Activated CD8-positive, alpha-beta memory T cell treated with anti-CD3 and anti-CD28 coated beads, Interleukin-2, amount 50 U/mL, for 1 hour (primary cell): ENCODE measurements around the gene AGAP1.
"Not testable (repeated sequence)": the region's sequence is repeated elsewhere in the genome, so short reads cannot be mapped to it uniquely, and the experiment has no call there.

Experiments
- DNase-seq: peaks from one replicate; pipeline ENCODE4 v3.0.0-alpha.2; 2020; ENCODE audit errors: extremely low read depth

AGAP1 gene

GRCh38 chr2:236065314-236066160 is 571.7 kb downstream of the AGAP1 start:
- no peak for DNase-seq

- no peak for DNase-seq
Measured at GRCh38 chr2:236070236-236070635, 576.4 kb downstream of the AGAP1 start.

- no peak for DNase-seq
Measured at GRCh38 chr2:236073246-236073645, 579.4 kb downstream of the AGAP1 start.

GRCh38 chr2:236073867-236074655 is 580.2 kb downstream of the AGAP1 start:
- no peak for DNase-seq

GRCh38 chr2:236075802-236076201 is 582.0 kb downstream of the AGAP1 start:
- no peak for DNase-seq

- no peak for DNase-seq
Measured at GRCh38 chr2:236078297-236079255, 584.7 kb downstream of the AGAP1 start.

- no peak for DNase-seq
Measured at GRCh38 chr2:236080412-236080811, 586.6 kb downstream of the AGAP1 start.

GRCh38 chr2:236081171-236081570 is 587.3 kb downstream of the AGAP1 start:
- DNase-seq = no peak

GRCh38 chr2:236082061-236082460 is 588.2 kb downstream of the AGAP1 start:
- DNase-seq = no peak

- DNase-seq = no peak
Measured at GRCh38 chr2:236083934-236084333, 590.1 kb downstream of the AGAP1 start.

GRCh38 chr2:236085211-236085610 is 591.4 kb downstream of the AGAP1 start:
- no peak for DNase-seq

GRCh38 chr2:236085647-236086046 is 591.8 kb downstream of the AGAP1 start:
- no peak for DNase-seq

- DNase-seq = no peak
Measured at GRCh38 chr2:236086403-236086970, 592.6 kb downstream of the AGAP1 start.

GRCh38 chr2:236086971-236087465 is 593.2 kb downstream of the AGAP1 start:
- DNase-seq = no peak

- DNase-seq = no peak
Measured at GRCh38 chr2:236088368-236089057, 594.7 kb downstream of the AGAP1 start.

- no peak for DNase-seq
Measured at GRCh38 chr2:236089271-236090026, 595.6 kb downstream of the AGAP1 start.

- DNase-seq = no peak
Measured at GRCh38 chr2:236090027-236090382, 596.2 kb downstream of the AGAP1 start.

GRCh38 chr2:236090826-236091225 is 597.0 kb downstream of the AGAP1 start:
- DNase-seq = not testable (repeated sequence)

GRCh38 chr2:236092714-236093113 is 598.9 kb downstream of the AGAP1 start:
- DNase-seq = no peak

GRCh38 chr2:236093134-236093533 is 599.3 kb downstream of the AGAP1 start:
- no peak for DNase-seq
